Posterior vena cava (tissue), 2 donors: ENCODE data around the gene MS4A6A. TPM values are rescaled to one million over a fixed set of nuclear protein-coding genes. Genes with fewer than 3 reads are reported as not detected.
"Not testable (repeated sequence)": the region's sequence is repeated elsewhere in the genome, so short reads cannot be mapped to it uniquely, and the experiment has no call there.

Source experiments
- DNase-seq: peaks from one replicate; pipeline ENCODE4 v3.0.0-alpha.2; 2020; ENCODE audit warnings: low spot score
- intact Hi-C, 2 donors: fragments of 100-400 bp; cut with DNase I; formaldehyde crosslinking; loops; one replicate each; pipeline versions ENCODE4 v1.14.1 to v1.14.2; 2022 to 2023
- total RNA-seq, 2 donors: library from RNA; stranded (reverse); fragmentation: NEBNext Ultra II Directional; extraction: Animal tissue kit (Norgen Biotek cat#: 25700); gene quantifications; one replicate each; pipeline ENCODE4 v1.2.1, GENCODE V29; 2021
- donor health status: DM: yes; HTN: yes; CAD: no.
- donor health status: DM: yes; HTN: yes; CAD: no.

Gene MS4A6A
- total RNA-seq, 2 donors from 2014 or later, result 50.3 to 190 TPM

DNA sequence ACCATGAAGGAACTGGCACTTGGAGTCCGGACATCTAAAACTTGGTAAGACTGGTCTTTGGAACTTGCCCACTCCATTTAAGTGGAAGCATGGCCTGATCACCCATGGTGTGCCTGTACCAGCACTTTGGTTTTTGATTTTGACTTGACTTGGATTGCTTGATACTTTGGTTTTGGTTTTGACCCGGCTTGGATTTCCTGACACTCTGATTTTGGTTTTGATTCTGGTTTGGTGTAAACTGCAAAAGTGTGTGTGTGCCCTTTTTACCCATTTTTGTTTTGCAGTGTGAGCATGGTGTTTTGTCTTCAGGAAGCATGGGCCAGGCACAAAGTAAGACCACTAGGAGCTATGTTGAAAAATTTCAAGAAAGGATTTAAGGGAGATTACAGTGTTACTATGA lies 3.2 kb upstream of the MS4A6A start:
- intact Hi-C loops, DNase-seq: not testable (repeated sequence)

DNA sequence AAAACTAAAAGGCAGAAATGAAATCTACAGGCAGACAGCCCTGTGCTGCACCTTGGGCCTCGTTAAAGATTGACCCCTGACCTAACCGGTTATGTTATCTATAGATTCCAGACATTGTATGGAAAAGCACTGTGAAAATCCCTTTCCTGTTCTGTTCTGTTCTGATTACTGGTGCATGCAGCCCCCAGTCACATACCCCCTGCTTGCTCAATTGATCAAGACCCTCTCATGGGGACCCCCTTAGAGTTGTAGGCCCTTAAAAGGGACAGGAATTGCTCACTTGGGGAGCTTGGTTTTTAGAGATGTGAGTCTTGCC lies 2.6 kb upstream of the MS4A6A start:
- DNase-seq, intact Hi-C loops: not testable (repeated sequence)

DNA sequence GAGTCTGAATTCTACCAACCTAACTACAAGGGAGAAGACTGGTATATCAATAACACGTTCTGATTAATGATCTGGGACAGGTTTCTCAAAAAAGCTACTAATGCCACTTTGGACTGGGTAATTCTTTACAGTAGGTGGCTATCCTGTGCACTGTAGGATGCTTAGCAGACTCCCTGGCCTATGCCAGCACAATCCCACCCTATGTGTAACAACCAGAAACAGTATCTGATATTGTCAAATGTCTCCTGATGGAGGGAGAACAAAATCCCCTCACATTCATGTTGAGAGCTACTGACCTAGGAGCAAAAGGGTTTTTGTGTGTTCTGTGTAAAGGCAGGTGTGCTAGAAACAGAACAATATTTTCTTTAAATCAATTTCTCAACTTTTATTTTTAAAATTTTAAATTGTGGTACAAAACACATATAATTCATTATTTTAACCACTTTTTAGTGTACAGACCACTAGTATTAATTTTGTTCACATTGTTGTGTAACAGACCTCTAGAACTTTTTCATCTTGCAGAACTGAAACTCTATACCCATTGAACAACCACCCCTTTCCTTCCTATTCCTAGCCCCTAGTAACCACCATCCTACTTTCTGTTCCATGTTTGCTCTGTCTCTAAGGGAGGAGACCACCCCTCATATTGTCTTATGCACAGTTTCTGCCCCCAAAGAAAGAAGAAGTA lies 2.1 kb upstream of the MS4A6A start:
- intact Hi-C loops, result no loop called here
- DNase-seq, result no peak

DNA sequence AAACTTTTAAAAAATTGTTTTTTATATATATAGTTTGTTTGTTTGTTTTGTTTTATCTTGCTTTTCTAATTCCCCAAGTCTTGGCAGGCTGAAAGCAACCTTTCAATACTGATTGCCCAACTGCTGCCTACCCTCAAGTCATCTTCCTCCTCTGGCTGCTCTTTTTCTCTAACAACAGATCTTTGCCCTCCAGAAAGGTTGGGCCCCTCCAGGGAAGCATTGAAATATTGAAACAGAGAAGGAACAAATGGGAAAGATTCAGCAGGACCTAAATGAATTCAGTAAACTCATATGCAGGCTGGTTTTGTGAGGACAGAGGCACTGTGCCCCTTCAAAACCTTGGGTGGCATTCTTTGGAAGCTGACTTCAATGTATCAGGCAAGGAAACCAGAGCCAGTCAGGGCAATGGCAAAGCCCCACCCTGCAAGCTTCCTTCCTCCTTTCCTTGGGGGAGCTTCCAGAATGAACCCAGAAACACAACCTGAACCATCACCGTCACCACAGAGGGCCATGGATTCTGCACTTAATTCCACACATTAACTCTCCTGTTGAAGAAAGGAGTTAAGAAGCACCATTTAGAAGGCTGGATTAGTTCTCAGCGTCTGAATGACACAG lies 815 bp upstream of the MS4A6A start:
- DNase-seq, result no peak
- intact Hi-C loops, result no loop called here

DNA sequence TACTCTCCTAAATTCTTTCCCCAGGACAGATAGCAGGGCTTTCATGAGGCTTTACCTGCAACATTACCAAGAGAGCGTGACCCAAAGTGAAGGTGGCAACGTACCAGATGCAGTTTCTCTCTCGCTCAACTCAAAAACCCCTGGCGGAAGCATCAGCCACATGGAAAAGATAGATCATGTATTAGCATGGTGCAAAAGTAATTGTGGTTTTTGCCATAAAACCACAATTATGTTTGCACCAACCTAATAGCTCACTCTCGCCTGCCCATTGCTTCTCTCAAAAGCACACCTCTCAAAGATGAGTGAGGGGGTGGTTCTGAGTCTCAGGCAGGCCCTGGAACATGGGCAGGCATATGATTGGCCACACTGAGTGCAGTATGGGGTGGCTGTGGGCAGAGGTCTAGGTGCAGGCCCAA lies 7.0 kb downstream of the MS4A6A start:
- no peak for DNase-seq
- intact Hi-C loops, result no loop called here

DNA sequence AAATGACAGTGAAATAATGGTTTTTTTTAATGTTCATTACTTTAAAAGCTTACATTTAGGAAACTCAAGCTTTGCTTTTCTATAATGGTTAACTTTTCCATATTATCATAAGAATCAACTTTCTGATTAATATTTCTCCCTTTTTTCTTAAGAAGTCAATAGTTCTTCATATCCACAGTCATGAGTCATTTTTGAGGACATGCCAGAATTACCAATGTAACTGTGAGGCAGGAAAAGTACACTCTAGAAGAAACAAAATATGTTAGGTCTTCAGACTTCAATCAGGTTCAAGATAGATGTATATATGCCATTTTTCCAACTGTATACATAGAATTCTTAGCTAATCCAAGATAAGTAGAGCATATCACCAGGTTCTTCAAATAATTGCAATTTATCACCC lies 10.9 kb downstream of the MS4A6A start:
- intact Hi-C loops, result no loop called here

DNA sequence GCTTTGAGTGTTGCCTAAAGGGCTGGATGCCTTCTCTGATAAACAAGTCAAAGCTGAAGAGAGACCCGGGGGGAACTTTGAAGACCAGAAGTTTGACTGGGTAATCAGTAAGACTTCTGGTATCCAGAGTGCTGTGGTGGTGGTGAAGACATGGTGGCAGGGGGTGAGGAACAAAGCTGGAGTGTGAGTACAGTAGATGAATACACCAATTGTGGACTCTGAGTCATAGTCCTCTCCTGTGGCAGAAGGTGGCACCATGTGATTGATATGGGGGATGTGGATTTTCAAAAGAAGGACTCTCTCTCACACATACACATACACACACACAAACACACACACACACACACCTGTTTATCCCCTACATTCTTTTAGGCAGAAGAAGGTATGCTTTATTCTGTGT lies 12.3 kb downstream of the MS4A6A start:
- intact Hi-C loops, result no loop called here
- no peak for DNase-seq

More for the DNA sequence above, 10.9 kb downstream of the MS4A6A start:
- no peak for DNase-seq

DNA sequence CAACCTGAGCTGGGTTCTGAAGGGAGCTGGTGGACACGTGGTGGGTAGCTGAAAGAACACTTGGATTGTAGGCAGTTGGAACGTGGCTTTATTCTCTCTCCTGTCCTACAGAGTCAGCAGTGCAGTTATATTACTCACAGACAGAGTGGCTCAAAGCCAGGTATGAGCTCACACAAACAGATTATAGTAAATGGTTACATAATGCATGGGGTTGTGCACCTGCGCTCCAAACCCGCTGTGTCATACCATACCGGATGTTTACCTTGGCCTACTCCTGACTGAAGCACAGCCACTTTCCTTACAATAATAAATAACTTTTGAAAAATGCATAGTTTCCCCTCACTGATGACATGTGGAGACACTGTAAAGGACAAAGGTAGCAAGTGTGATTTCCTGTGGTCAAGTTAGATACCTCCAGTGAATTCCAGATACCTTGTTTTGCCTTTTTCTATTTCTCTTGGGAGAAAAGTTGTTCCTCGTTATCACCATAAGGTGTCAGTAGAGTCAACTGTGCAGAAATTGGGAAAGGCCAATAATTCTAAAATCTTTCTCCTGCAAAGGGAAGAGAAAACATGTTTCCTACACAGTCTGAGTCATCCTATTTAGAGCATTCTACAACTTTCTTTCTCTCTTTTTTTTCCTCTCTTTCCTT lies 13.5 kb downstream of the MS4A6A start:
- intact Hi-C loops, result no loop called here
- no peak for DNase-seq

DNA sequence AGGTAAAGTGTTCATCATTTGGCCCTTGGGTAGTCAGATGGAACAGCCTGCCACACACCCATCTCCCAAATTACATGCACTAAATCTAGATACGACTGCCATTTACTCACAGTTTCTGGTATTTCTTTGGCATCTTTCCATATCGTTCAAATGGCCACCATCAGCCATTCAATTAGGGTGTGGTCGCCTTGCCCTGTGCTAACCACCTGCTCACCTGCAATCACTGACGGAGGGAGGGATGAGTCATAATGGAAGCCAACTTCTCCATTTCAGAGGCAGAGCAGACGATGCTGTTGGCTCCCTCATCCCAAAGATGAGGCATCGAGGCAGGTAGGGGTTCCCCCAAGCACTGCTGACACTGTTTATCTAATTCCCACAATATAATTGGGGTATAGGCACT lies 14.6 kb downstream of the MS4A6A start:
- DNase-seq, result no peak
- intact Hi-C loops, result no loop called here

DNA sequence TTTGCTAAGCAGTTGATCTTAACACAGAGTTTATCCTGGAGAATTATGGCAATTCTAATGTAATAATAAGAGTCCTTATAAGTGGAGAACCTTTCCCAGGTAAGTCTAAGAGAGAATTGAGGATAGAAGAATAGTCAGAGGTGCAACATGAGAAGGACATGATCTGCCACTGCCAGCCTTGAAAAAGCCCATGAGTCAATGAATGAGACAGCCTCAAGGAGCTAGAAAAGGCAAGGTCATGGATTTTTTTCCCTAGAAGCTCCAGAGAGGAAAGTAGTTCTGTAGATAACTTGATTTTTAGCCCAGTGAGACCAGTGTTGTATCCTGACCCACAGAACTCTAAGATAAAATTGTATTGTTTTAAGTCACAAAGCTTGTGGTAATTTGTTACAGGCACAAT lies 16.9 kb downstream of the MS4A6A start:
- intact Hi-C loops, result no loop called here
- DNase-seq, result no peak

DNA sequence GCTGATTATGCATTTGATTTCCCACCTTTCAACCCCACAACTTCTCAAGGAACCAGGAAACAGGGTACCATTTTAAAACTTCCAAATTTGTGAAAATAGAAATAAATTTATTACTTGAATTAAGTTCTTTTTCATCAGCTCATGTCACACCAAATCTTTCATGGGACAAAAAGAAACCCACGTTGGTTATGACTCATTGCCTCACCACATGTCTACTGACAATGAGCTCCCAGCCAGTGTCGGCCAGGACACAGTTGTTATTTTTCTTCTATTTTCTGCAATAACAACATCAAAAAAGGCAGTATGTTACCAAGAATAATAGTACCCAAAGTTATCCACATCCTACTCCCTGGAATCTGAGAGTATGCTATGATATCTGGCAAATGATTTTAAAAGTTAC lies 17.3 kb downstream of the MS4A6A start:
- intact Hi-C loops, result no loop called here

DNA sequence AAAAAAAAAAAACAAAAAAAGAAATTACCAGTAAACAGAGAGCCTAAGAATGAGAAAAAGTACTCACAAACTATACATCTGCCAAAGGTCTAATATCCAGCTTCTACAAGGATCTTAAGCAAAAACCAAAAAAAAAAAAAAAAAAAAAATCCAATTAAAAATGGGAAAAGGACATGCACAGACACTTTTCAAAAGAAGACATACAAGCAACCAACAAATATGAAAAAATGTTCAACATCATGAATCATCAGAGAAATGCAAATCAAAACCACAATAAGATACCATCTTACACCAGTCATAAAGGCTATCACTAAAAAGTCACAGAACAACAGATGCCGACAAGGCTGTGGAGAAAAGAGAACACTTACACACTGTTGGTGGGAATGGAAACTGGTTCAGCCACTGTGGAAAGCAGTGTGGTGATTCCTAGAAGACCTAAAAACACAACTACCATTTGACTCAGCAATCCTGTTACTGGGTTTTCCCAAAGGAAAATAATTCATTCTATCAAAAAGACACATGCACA lies 18.3 kb downstream of the MS4A6A start:
- intact Hi-C loops, result no loop called here
- no peak for DNase-seq

More for the DNA sequence above, 17.3 kb downstream of the MS4A6A start:
- DNase-seq, result no peak

DNA sequence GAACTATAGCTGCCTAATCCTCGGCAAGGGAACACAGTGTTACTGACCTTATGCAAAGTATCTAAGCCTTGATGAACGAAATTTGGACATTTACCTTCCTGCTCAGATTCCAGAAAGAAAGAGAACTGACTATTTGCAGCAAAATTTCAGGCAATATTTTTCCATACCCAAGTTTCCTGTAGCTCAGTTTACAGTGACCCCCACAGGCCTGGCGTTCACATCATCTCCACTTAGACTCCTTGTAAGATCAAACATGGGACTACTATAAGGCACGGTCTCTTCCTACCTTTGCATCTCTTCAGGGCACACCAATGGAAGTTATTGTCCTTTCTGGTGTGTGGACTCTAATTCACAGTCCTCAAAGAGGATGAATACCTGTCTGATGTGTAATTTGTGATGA lies 21.1 kb downstream of the MS4A6A start:
- no peak for DNase-seq
- intact Hi-C loops, result no loop called here

DNA sequence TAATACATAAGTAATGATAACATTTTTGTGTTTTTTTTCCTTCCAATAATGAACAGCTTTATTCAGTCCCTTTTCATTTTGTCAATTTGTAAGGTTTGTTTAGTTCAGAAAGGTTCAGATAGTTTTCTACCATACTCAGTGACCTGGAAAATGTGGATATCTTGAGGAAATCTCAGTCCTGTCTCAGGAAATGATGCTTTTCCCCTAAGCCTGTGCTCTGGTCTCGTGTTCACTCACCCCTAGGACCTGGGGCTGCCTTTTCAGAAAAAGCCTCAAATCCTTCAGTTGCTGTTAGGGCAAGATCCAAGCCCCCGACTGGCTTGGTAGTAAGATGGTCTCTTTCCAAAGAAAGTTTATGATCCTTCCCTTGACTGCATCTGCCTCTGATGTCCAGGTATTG lies 21.8 kb downstream of the MS4A6A start:
- intact Hi-C loops, result no loop called here
- no peak for DNase-seq

DNA sequence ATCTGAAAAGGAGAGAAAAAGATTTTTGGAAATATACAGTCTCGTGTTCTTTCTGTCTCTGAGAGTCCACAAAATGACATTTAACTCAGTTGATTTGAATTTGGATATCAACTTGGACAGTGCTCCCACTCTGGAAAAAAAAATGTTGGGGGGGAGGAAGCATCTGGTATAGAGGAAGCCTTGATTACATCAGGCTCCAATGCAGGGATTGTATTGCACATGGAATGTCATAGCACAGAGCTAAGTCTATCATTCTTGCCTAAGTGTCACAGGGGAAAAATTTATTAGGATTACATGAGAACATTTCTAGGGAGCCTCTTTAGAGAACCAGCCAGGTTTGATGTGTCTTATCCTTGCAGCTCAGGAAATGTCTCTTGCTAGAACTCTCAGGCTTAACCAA lies 23.0 kb downstream of the MS4A6A start:
- intact Hi-C loops, result no loop called here
- DNase-seq, result no peak

DNA sequence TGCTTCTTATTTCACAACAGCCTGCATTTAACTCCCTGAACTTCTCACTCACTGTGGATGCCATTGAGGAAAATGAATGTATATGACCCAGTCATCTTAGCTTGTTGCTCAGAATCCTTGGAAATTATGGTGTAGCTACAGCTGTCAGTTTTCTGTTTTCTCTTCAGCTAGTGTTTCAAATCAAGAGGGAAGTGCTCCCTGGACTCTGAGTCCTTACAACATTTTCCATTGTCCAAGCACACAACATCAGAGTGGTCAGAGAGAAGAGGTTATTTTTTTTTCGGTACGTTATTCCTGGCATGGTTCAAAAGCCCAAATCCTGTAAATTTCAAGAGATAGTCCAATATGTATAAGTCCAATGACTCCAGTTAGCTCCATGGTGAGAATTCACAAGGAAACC lies 23.6 kb downstream of the MS4A6A start:
- no peak for DNase-seq
- intact Hi-C loops, result no loop called here

DNA sequence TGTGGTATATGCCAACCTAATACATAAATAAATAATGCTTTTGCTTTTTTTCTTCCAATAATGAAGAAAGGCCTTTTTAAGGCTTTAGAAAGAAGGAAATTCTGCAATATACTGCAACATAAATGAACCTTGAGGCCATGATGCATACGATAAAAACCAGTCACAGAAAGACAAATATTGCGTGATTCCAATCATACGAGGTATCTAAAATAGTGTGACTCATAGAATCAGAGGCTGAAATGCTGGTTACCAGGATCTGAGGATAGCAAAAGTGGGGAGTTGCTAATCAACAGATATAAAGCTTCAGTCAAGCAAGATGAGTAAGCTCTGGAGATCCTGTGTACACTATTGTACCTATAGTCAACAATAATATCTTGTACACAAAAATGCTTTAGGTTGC lies 24.2 kb downstream of the MS4A6A start:
- intact Hi-C loops, result no loop called here
- DNase-seq, result no peak

DNA sequence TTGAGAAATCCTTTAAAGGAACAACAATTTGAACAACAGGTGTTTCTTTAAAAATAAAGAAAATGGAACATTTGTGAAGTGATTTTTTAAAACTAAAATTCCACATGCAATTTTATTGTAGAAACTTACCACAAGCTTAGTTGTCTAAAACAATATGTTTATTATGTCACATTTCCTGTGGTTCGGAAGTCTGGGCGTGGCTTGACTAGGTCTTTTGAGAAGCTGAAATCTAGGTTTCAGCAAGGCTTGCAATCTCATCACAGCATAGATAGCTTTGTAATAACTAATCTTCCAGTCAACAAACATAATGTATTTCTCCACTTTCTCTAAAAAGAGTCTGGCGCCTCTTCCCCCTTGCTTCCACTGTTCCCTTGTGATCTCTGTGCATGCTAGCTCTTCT lies 27.0 kb downstream of the MS4A6A start:
- intact Hi-C loops, result no loop called here
- DNase-seq, result no peak

DNA sequence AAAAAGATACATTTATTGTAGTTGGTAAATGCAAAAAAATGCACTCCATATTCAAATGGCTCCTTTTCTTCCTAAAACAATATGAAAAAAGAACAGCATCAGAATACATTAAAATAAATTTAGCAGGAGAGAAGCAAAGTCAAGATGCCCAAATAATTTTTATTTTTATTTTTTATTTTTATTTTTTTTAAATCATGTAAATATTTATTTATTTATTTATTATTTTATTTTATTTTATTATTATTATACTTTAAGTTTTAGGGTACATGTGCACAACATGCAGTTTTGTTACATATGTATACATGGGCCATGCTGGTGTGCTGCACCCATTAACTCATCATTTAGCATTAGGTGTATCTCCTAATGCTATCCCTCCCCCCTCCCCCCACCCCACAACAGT lies 30.2 kb downstream of the MS4A6A start:
- DNase-seq, intact Hi-C loops: not testable (repeated sequence)

DNA sequence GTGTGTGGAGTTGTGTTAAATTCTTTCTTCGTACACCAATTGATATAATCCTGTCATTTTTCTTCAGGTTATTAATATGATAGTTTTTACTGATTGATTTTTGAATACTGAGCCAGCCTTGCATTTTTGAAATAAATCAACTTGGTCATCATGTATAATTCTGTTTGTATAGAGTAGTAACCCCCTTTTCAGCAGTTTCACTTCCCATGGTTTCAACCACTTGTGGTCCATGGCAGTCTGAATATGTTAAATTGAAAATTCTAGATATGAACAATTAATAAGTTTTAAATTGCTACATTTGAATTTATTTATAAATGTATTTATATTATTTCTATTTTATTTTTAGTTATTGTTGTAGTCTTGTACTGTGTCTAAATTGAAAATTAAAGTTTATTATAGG lies 32.6 kb downstream of the MS4A6A start:
- intact Hi-C loops, result no loop called here
- no peak for DNase-seq

DNA sequence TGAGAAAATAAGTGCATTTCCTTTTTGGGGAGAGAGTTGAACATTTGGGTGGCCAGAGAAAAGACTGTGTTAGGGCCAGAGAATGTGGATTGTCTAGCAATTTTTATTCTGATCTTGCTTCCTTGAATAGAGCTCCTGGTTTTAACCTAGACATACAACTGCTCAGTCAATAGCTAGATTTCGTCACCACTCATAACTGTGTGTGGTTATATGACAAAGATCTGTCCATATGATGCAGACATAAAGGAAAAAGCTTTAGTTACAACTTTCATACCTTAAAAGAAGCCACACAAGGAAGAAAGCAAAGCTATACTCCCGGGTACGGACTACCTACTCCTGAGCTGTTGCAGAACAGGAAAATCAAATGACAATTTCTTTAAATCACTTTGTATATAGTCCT lies 37.2 kb downstream of the MS4A6A start:
- intact Hi-C loops, result no loop called here
- DNase-seq, result no peak
